G401 (cell line): ENCODE measurements around the gene STK26. TPM values are rescaled to one million over a fixed set of nuclear protein-coding genes. Genes with fewer than 3 reads are reported as not detected.
"Not testable (repeated sequence)": the region's sequence is repeated elsewhere in the genome, so short reads cannot be mapped to it uniquely, and the experiment has no call there.

Experiments used
- DNase-seq: peaks from one replicate; pipeline ENCODE4 v3.0.0-alpha.2; 2015; ENCODE audit warnings: low spot score
- in situ Hi-C: cut with HindIII; loops from 2 replicates; pipeline ENCODE4 v1.10.0; 2016; ENCODE audit warnings: low sequenced_read_pairs, mixed read lengths
- total RNA-seq: library from RNA; depleted of rRNA; stranded (reverse); fragments of >200 nt; shearing (Covaris generic); gene quantifications from 2 replicates; pipeline ENCODE4 v1.2.3, GENCODE V29; 2014

STK26 gene
- total RNA-seq, 1 experiment from 2014 or later, result 3.0 TPM

GRCh38 chrX:132031867-132032266 lies 8.8 kb downstream of the STK26 start:
- in situ Hi-C loops, result no loop called here
- no peak for DNase-seq

DNA sequence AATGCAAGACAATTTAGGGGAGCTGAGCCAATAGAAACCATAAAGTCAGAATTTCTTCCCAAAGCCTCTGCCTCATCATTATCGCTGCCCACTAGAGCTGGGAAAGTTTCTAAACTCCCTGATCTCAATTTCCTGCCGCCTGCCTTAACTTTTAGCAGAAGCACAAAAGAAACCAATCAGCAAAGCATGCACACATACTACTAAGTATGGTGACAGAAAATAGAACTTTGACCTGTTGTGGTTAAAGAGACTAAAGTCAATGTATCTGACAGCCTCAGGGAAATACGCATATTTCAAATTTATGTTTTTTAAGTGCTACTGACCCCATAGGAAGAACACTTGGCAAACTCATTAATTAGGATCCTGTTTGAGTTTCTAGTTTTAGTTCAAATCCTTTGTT lies 10.1 kb downstream of the STK26 start:
- in situ Hi-C loops, result no loop called here
- DNase-seq, result no peak

DNA sequence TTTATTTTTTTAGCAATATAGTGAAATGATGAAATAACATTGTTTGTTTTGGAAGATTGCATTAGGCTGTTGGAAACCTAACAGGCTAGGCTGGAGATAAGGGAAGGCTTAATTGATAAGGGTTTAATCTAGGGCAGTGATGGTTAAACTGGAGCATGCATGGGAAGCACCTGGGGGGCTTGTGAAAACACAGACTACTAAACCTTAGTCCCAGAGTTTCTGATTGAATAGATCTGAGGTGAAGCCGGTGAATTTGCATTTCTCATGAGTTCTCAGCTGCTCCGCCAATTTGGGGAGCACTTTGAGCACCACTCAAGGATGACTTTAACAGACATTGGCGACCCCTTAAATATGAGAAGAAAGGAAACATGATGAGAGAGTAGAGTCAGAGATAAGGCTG lies 11.5 kb downstream of the STK26 start:
- in situ Hi-C loops, result no loop called here
- DNase-seq, result no peak

GRCh38 chrX:132037479-132037993 lies 14.4 kb downstream of the STK26 start:
- in situ Hi-C loops, result no loop called here
- no peak for DNase-seq

DNA sequence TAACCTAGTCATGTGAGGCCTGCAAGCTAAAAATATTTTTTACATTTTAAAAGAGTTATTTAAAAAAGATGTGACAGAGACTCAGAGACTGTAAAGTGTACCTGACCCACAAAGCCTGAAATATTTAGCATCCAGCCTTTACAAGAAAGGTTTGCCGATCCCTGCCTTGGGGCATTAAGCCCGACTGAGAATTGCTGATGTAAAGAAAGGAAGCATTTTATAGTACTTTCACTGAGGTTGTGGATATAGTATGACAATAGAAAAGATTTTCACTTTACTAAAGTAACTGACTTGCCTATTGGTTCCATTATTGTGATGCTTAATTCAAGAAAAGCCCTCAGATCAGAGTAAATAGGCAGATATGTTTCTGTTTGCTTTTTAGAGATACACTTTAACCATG lies 17.0 kb downstream of the STK26 start:
- in situ Hi-C loops, result no loop called here
- no peak for DNase-seq

- in situ Hi-C loops, result no loop called here
- no peak for DNase-seq
These were observed 17.9 kb downstream of the STK26 start for GRCh38 chrX:132041015-132041414.

- in situ Hi-C loops, result no loop called here
- DNase-seq, result no peak
These were observed 20.9 kb downstream of the STK26 start for GRCh38 chrX:132043977-132044376.

DNA sequence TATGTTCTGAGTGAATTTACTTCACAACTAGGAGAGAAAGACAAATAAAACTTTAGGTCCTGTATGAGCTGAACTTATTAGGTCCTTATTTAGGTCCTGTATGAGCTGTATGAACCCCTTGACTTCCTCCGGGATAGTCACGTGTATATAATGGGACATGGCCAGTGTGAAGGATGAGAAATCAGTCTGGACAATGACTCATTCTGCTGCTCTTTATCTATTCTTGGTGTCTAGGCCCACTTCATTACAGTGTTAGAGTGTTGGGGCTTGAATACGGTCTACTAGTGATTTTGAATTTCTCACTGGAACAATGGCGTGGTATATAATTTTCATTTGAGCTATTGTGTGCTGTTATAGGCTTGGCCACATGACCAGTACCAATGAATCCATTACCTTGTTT lies 21.9 kb downstream of the STK26 start:
- in situ Hi-C loops, result no loop called here
- no peak for DNase-seq

- in situ Hi-C loops, result no loop called here
- no peak for DNase-seq
These were observed 22.4 kb downstream of the STK26 start for GRCh38 chrX:132045456-132045855.

GRCh38 chrX:132046533-132046932 lies 23.4 kb downstream of the STK26 start:
- no peak for DNase-seq
- in situ Hi-C loops, result no loop called here

GRCh38 chrX:132051778-132052177 lies 28.7 kb downstream of the STK26 start:
- DNase-seq, in situ Hi-C loops: not testable (repeated sequence)

- no peak for DNase-seq
- in situ Hi-C loops, result no loop called here
These were observed 34.9 kb downstream of the STK26 start for GRCh38 chrX:132058050-132058449.

DNA sequence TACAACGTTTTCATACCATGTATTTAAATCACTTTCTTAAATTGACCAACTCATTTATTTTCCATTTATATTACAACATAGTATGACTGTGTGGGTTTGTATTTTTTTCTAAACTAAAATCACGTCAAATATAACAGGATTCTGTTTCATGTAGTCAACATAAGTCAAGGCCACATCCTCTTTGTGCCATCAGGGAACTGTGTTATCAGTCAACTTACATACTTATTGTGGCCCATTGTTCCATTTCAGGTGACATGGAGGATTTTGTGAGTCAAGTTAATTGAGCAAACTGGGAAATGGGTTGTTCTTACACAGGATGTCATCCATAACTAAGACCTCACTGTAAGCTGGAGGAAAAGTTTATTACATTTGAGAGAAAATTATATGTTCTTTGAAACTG lies 35.9 kb downstream of the STK26 start:
- in situ Hi-C loops, result no loop called here

DNA sequence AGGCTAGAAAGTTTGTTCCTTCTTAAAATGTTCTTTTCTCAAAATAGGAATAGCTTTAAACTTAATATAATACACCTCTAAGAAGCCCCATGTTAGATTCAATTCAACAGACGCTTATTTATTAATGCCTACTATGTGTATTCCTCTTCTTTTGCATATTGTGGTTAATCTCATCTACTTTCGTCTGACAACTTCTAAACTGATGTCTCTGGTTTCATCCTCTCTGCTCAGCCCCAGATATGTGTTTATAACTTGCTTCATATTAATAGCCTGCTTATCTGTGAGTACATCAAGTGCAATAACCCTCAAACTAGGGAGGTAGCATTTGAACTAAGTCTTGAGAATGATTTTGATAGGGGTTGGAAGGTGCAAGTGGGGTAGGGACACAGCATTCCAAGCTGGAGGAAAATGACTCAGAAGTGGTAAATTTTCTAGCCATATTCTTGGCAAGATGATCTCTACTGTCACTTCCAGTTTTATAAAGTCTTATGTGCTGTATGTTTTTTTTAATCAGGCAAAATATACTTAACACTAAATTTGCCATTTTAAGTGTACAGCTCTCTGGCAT lies 37.0 kb downstream of the STK26 start:
- no peak for DNase-seq
- in situ Hi-C loops, result no loop called here

More for the DNA sequence above, 35.9 kb downstream of the STK26 start:
- DNase-seq, result no peak

GRCh38 chrX:132063334-132063733 lies 40.2 kb downstream of the STK26 start:
- in situ Hi-C loops, result no loop called here
- no peak for DNase-seq

- DNase-seq, result no peak
- in situ Hi-C loops, result no loop called here
These were observed 40.8 kb downstream of the STK26 start for GRCh38 chrX:132063862-132064261.

GRCh38 chrX:132068405-132068804 lies 45.3 kb downstream of the STK26 start:
- no peak for DNase-seq
- in situ Hi-C loops, result no loop called here

- DNase-seq, result peak; percentile 5
- in situ Hi-C loops, result no loop called here
These were observed 48.2 kb downstream of the STK26 start for GRCh38 chrX:132071254-132071653.

- in situ Hi-C loops, result no loop called here
- DNase-seq, result no peak
These were observed 54.3 kb downstream of the STK26 start for GRCh38 chrX:132077414-132077813.

DNA sequence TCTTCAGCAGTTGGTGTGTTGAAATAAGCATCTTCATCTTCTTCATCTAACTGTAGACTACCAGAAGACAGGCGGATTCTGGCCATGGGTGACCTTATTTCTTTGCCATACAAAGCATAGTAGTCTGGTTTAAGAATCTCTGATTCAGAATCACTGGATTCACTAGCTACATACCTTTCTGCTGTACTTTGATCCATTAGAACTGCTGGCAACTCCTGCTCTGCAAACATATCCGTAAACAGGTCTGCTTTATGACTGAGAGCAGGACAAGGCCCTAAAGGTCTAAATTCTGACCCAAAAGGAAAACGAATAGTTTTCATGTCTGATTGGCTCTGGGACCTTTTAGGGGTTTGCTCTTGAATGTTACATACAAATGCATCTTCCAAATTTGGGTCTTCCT lies 54.8 kb downstream of the STK26 start:
- no peak for DNase-seq
- in situ Hi-C loops, result no loop called here

- no peak for DNase-seq
- in situ Hi-C loops, result no loop called here
These were observed 62.7 kb downstream of the STK26 start for GRCh38 chrX:132085786-132086185.

- in situ Hi-C loops, result no loop called here
These were observed 63.6 kb downstream of the STK26 start for GRCh38 chrX:132086672-132087071.

More at GRCh38 chrX:132086672-132087071, 63.6 kb downstream of the STK26 start:
- DNase-seq, result no peak
